Fibroblast of lung (primary cell): ENCODE data around the gene RCAN2. TPM values are rescaled to one million over a fixed set of nuclear protein-coding genes. Genes with fewer than 3 reads are reported as not detected.

ENCODE experiments used
- DNase-seq, 2 donors: peaks; one replicate each; pipeline versions ENCODE4 v3.0.0 to v3.0.0-alpha.2; 2010; ENCODE audit warnings: low read depth in 2 of 2
- H2AFZ ChIP-seq: 2 replicates; pipeline ENCODE4 v1.5.1; 2012; ENCODE audit warnings: low read length, control low read depth, inconsistent platforms
- H3K27ac ChIP-seq: 2 replicates; pipeline ENCODE4 v1.5.1; 2011; ENCODE audit warnings: low read length, control low read depth; ENCODE audit not compliant: insufficient read depth
- H3K27me3 ChIP-seq: 2 replicates; pipeline ENCODE4 v1.5.1; 2011; ENCODE audit warnings: mild to moderate bottlenecking, low read length; ENCODE audit not compliant: control insufficient read depth, insufficient read depth
- H3K36me3 ChIP-seq: 2 replicates; pipeline ENCODE4 v1.5.1; 2011; ENCODE audit warnings: low read length; ENCODE audit not compliant: control insufficient read depth, insufficient read depth
- H3K4me1 ChIP-seq: 2 replicates; pipeline ENCODE4 v1.5.1; 2011; ENCODE audit warnings: low read length; ENCODE audit not compliant: control insufficient read depth, insufficient read depth; ENCODE audit errors: extremely low read depth
- H3K4me2 ChIP-seq: 2 replicates; pipeline ENCODE4 v1.5.1; 2011; ENCODE audit warnings: low read length, control low read depth; ENCODE audit not compliant: insufficient read depth; ENCODE audit errors: extremely low read depth
- H3K4me3 ChIP-seq, 4 experiments: fragments of 200-600 bp in 1 of 4; sonication (generic) in 1 of 4; replicated peaks in 1 of 4; 2 replicates each; pipeline ENCODE4 v1.5.1; 2011 to 2016; ENCODE audit warnings: low read length in 4 of 4, low read depth in 3 of 4, mild to moderate bottlenecking in 3 of 4, control low read depth in 2 of 4, inconsistent platforms in 1 of 4, mixed read lengths in 1 of 4; ENCODE audit not compliant: insufficient read depth in 1 of 4; ENCODE audit errors: control extremely low read depth in 1 of 4
- H3K79me2 ChIP-seq: 2 replicates; pipeline ENCODE4 v1.5.1; 2012; ENCODE audit warnings: mild to moderate bottlenecking, low read length, inconsistent platforms; ENCODE audit not compliant: control insufficient read depth, insufficient read depth
- H3K9ac ChIP-seq: 2 replicates; pipeline ENCODE4 v1.5.1; 2011; ENCODE audit warnings: mild to moderate bottlenecking, low read length, control low read depth; ENCODE audit not compliant: insufficient read depth
- H3K9me3 ChIP-seq: 2 replicates; pipeline ENCODE4 v1.5.1; 2012; ENCODE audit warnings: low read depth, low read length; ENCODE audit not compliant: control insufficient read depth, insufficient read depth
- H4K20me1 ChIP-seq: 2 replicates; pipeline ENCODE4 v1.5.1; 2011; ENCODE audit warnings: low read length; ENCODE audit not compliant: control insufficient read depth, insufficient read depth; ENCODE audit errors: extremely low read depth
- EZH2 ChIP-seq: IDR thresholded peaks from 2 replicates; pipeline ENCODE4 v1.5.1; 2012; ENCODE audit warnings: low read length, control low read depth, mild to moderate bottlenecking; ENCODE audit errors: missing control alignments
- polyA plus RNA-seq, 2 donors: library from polyadenylated mRNA; depleted of rRNA in 1 of 2; stranded (reverse) in 1 of 2; unstranded in 1 of 2; fragments of >200 nt; gene quantifications; 2 replicates each; pipeline ENCODE4 v1.2.1, GENCODE V29; 2011 to 2012; ENCODE audit warnings: missing spikeins in 1 of 2
- total RNA-seq: library from RNA; depleted of rRNA; stranded (reverse); fragments of >200 nt; gene quantifications from 2 replicates; pipeline ENCODE4 v1.2.1, GENCODE V29; 2014
- TF ChIP-seq, protein P1 (sequence below), 2 donors: IDR thresholded peaks in 1 of 2; conservative IDR thresholded peaks in 1 of 2; 1 replicate in 1 of 2; 2 replicates in 1 of 2; pipeline ENCODE4 v1.5.1; 2011 to 2012; ENCODE audit warnings: low read length in 2 of 2, control low read depth in 1 of 2, inconsistent platforms in 1 of 2, low read depth in 1 of 2, mild to moderate bottlenecking in 1 of 2

RCAN2 gene
- total and polyA plus RNA-seq, 2 donors (not counting 1 experiment from before 2014, with no cell fraction given) = 11.7 to 38.0 TPM

DNA sequence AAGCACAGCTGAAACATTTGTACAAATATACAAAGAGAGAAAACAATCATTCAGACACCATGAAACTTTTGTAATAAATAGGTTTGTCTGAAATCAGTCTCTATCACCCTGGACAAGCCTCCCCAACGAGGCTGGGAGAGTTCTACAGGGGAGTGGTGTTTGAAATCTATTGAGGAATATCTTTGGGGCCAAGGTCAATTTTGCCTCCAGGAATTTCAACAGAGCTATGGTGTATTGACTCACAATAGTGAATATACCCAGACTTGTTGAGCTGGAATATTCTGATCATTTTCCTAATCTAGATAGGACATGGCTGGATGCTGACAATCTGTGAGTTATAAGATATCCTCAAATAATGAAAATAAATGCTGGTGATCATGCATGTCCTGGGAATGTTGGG lies 269.0 kb downstream of the RCAN2 start:
- H3K36me3 ChIP-seq = no peaks in the 10 kb centered on the region
- H3K4me1 ChIP-seq = no peaks in the 10 kb centered on the region

GRCh38 chr6:46221222-46221793 lies 269.9 kb downstream of the RCAN2 start:
- Histone ChIP-seq H3K9ac (no peak overlapping the region), H3K4me2 (no peak overlapping the region), H4K20me1 (no peaks in the 10 kb centered on the region), H3K27me3 (no peaks in the 10 kb centered on the region), H3K4me3 (no peak overlapping the region), H3K4me1 (no peaks in the 10 kb centered on the region), H3K79me2 (no peaks in the 10 kb centered on the region), H3K9me3 (no peaks in the 10 kb centered on the region), H2AFZ (no peak overlapping the region), H3K27ac (no peak overlapping the region), H3K36me3 (no peaks in the 10 kb centered on the region)
- DNase-seq = peak; percentile 19 to 65
- TF ChIP-seq EZH2 = no peak
- TF ChIP-seq, protein P1, sequence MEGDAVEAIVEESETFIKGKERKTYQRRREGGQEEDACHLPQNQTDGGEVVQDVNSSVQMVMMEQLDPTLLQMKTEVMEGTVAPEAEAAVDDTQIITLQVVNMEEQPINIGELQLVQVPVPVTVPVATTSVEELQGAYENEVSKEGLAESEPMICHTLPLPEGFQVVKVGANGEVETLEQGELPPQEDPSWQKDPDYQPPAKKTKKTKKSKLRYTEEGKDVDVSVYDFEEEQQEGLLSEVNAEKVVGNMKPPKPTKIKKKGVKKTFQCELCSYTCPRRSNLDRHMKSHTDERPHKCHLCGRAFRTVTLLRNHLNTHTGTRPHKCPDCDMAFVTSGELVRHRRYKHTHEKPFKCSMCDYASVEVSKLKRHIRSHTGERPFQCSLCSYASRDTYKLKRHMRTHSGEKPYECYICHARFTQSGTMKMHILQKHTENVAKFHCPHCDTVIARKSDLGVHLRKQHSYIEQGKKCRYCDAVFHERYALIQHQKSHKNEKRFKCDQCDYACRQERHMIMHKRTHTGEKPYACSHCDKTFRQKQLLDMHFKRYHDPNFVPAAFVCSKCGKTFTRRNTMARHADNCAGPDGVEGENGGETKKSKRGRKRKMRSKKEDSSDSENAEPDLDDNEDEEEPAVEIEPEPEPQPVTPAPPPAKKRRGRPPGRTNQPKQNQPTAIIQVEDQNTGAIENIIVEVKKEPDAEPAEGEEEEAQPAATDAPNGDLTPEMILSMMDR (conservative IDR thresholded peaks at IDR 0.05 in 1 of 2, IDR thresholded peaks at IDR 0.05 in 1 of 2; ENCODE audit: low read depth in 1 of 2, low read length in 2 of 2) = peak; percentile 92 to 94

More for the DNA sequence above, 269.0 kb downstream of the RCAN2 start:
- no peak overlapping the region for H2AFZ ChIP-seq
- no peaks in the 10 kb centered on the region for H3K9me3 ChIP-seq
- no peaks in the 10 kb centered on the region for H4K20me1 ChIP-seq
- H3K79me2 ChIP-seq = no peaks in the 10 kb centered on the region
- TF ChIP-seq EZH2 = no peak
- TF ChIP-seq, protein P1 (conservative IDR thresholded peaks at IDR 0.05 in 1 of 2, IDR thresholded peaks at IDR 0.05 in 1 of 2; ENCODE audit: low read depth in 1 of 2, low read length in 2 of 2) = no peak
- DNase-seq = no peak
- no peaks in the 10 kb centered on the region for H3K27me3 ChIP-seq
- H3K4me3 ChIP-seq = no peak overlapping the region
- H3K4me2 ChIP-seq = no peak overlapping the region
- H3K9ac ChIP-seq = no peak overlapping the region
- no peak overlapping the region for H3K27ac ChIP-seq

DNA sequence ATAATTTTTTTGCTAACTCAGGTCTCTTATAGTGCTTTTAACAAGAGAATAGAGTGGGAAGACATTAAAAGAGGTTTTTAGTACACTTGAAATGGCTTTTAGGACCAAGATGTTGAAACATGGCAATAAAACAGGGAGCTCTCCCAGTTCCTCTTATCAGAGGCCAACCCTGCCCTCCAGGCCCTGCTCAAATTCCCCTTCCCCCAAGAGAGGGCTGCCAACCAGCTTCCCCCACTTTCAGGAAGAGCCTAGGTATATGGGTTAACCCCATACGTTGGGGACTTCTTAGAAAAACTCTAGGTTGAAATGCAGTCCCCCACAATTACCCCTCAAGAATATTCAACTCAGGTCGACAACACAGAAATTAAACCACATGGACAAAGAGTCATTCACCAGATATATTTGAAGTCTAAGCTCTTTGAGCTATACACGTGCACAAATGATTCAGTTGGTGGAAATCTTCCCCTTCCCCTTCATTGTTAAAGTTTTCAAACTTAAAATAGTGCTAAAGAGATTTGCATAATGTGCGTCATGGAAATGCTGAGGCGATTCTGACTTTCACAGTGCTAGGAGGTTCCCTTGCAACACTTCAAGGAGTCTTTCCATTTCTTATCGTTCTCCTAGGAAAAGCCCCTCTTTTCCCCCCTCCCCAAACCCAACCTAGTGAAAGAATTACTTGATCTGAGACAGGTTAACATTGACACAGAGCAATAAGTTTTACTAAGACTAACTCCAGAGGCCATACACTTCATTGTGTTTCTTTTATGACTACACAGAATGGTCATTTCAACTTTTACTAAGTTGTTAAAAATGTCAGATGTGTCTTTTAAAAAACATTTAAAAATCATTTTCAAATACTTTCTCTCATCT lies 270.7 kb downstream of the RCAN2 start:
- Histone ChIP-seq H3K9me3 (no peaks in the 10 kb centered on the region), H3K4me3 (no peak overlapping the region), H3K27ac (no peak overlapping the region), H3K27me3 (no peaks in the 10 kb centered on the region), H3K79me2 (no peaks in the 10 kb centered on the region), H3K4me1 (no peaks in the 10 kb centered on the region), H3K9ac (no peak overlapping the region), H3K36me3 (no peaks in the 10 kb centered on the region), H4K20me1 (no peaks in the 10 kb centered on the region), H3K4me2 (no peak overlapping the region), H2AFZ (no peak overlapping the region)
- TF ChIP-seq, protein P1 (conservative IDR thresholded peaks at IDR 0.05 in 1 of 2, IDR thresholded peaks at IDR 0.05 in 1 of 2; ENCODE audit: low read depth in 1 of 2, low read length in 2 of 2) = no peak
- TF ChIP-seq EZH2 = no peak
- DNase-seq = no peak
